ENCODE measurements around the gene SYNE2. TPM values are rescaled to one million over a fixed set of nuclear protein-coding genes. Genes with fewer than 3 reads are reported as not detected.

The SYNE2 gene
- total and polyA plus RNA-seq, 4 donors, result 49.1 to 97.9 (median 55.9) TPM

DNA sequence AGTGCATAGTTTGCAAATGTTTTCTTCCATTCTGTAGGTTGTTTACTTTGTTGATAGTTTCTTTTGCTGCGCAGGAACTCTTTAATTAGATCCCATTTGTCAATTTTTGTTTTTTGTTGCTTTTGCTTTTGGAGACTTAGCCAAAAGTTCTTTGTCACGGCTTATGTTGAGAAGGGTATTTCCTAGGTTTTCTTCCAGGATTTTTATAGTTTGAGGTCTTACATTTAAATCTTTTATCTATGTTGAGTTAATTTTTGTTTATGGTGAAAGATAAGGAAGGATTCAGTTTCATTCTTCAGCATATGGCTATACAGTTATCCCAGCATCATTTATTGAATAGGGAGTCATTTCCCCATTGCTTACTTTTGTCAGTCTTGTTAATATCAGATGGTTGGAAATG lies 51.9 kb downstream of the SYNE2 start:
- Histone ChIP-seq H3K27me3 (ENCODE audit: control insufficient read depth, insufficient read depth, low read length) (no peaks in the 10 kb centered on the region), H3K4me1 (ENCODE audit: control insufficient read depth, insufficient read depth, low read length) (no peaks in the 10 kb centered on the region), H3K36me3 (ENCODE audit: control insufficient read depth, insufficient read depth, low read length) (no peaks in the 10 kb centered on the region), H3K27ac (ENCODE audit: low read depth, low read length) (no peak overlapping the region), H3K4me3 (ENCODE audit: low read depth, low read length) (no peak overlapping the region), H3K9me3 (ENCODE audit: control insufficient read depth, insufficient read depth, low read length) (no peaks in the 10 kb centered on the region)
- WGBS (ENCODE audit: insufficient coverage), result 83% methylated on average over 1 of the region's 2 CpGs
- DNase-seq (ENCODE audit: low read depth in 4 of 6, low spot score in 6 of 6), result no peak

GRCh38 chr14:63905370-63905769 lies 52.6 kb downstream of the SYNE2 start:
- Histone ChIP-seq H3K27ac (ENCODE audit: low read depth, low read length) (no peak overlapping the region), H3K4me1 (ENCODE audit: control insufficient read depth, insufficient read depth, low read length) (no peaks in the 10 kb centered on the region), H3K9me3 (ENCODE audit: control insufficient read depth, insufficient read depth, low read length) (no peaks in the 10 kb centered on the region), H3K36me3 (ENCODE audit: control insufficient read depth, insufficient read depth, low read length) (no peaks in the 10 kb centered on the region), H3K27me3 (ENCODE audit: control insufficient read depth, insufficient read depth, low read length) (no peaks in the 10 kb centered on the region), H3K4me3 (ENCODE audit: low read depth, low read length) (no peak overlapping the region)
- no CpG with 5 or more reads among the region's 2 CpGs for WGBS (ENCODE audit: insufficient coverage)
- DNase-seq (ENCODE audit: low read depth in 4 of 6, low spot score in 6 of 6), result no peak

- Histone ChIP-seq H3K27ac (ENCODE audit: low read depth, low read length) (no peak overlapping the region), H3K36me3 (ENCODE audit: control insufficient read depth, insufficient read depth, low read length) (no peaks in the 10 kb centered on the region), H3K4me3 (ENCODE audit: low read depth, low read length) (no peak overlapping the region), H3K27me3 (ENCODE audit: control insufficient read depth, insufficient read depth, low read length) (no peaks in the 10 kb centered on the region), H3K4me1 (ENCODE audit: control insufficient read depth, insufficient read depth, low read length) (no peaks in the 10 kb centered on the region), H3K9me3 (ENCODE audit: control insufficient read depth, insufficient read depth, low read length) (no peaks in the 10 kb centered on the region)
- no CpG with 5 or more reads among the region's 4 CpGs for WGBS (ENCODE audit: insufficient coverage)
- DNase-seq (ENCODE audit: low read depth in 4 of 6, low spot score in 6 of 6), result no peak
Measured at GRCh38 chr14:63908667-63909264, 56.0 kb downstream of the SYNE2 start.

DNA sequence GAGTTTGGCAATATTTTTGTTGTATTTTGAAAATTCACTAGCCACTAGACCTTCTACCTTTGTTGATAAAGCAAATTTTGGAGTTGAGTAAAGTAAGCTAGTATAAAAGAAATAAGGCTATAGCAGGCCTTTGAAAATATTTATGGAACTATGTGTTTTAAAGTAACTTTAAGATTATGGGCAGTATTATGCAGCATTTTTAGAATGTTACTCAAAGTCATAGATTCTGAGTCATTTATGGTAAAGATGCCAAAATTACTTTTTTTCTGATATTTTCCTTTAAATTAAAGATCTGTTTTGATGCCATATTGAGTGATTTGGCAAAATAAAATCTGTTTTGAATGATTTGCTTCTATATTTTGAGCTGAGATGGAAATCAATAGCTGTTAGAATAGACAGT lies 57.2 kb downstream of the SYNE2 start:
- no peak overlapping the region for H3K27ac ChIP-seq (ENCODE audit: low read depth, low read length)
- no peaks in the 10 kb centered on the region for H3K4me1 ChIP-seq (ENCODE audit: control insufficient read depth, insufficient read depth, low read length)
- no peaks in the 10 kb centered on the region for H3K9me3 ChIP-seq (ENCODE audit: control insufficient read depth, insufficient read depth, low read length)
- DNase-seq (ENCODE audit: low read depth in 4 of 6, low spot score in 6 of 6), result no peak
- H3K4me3 ChIP-seq (ENCODE audit: low read depth, low read length), result no peak overlapping the region
- H3K36me3 ChIP-seq (ENCODE audit: control insufficient read depth, insufficient read depth, low read length), result no peaks in the 10 kb centered on the region
- no peaks in the 10 kb centered on the region for H3K27me3 ChIP-seq (ENCODE audit: control insufficient read depth, insufficient read depth, low read length)

DNA sequence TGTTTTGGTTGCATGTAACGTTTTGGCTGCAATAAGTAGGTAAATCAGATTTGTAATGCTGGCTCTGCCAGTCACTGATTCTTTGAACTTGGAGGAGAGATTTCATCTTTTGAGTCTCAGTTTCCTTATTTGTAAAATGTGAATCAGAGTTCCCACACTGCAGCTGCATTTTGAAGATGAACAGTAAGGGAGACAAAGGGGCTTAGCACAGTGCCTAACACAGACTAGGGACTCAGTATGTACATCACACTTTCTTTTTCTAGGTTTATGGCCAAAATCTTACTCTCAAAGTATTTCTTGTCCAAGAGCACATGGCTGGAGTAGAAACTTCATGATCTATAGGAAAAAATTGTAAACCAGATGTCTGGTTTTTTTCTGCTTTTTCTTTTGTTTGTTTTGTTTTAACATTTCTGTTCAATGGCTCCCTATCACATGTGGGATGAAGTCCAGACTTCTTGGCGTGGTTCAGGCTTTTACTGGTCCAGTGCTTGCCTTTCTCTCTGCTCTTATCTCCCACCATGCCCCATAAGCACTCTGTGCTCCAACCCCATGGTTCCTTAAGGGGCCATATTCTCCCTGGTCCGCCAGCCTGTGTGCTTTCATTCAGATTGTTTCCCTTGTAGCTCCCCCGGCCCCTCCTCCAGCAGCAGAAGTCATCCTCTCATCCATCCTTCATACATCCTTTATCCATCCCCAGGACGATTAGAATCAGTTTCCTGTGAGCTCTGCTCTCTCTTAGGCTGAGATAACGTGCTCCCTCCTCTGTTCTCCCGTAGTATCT lies 58.0 kb downstream of the SYNE2 start:
- Histone ChIP-seq H3K4me3 (ENCODE audit: low read depth, low read length) (no peak overlapping the region), H3K27ac (ENCODE audit: low read depth, low read length) (no peak overlapping the region), H3K36me3 (ENCODE audit: control insufficient read depth, insufficient read depth, low read length) (no peaks in the 10 kb centered on the region), H3K27me3 (ENCODE audit: control insufficient read depth, insufficient read depth, low read length) (no peaks in the 10 kb centered on the region), H3K4me1 (ENCODE audit: control insufficient read depth, insufficient read depth, low read length) (no peaks in the 10 kb centered on the region), H3K9me3 (ENCODE audit: control insufficient read depth, insufficient read depth, low read length) (no peaks in the 10 kb centered on the region)
- peak in 1 of 6 donors; percentile 24 for DNase-seq (ENCODE audit: low read depth in 4 of 6, low spot score in 6 of 6)
- WGBS (ENCODE audit: insufficient coverage), result 52% methylated on average over 4 of the region's 7 CpGs

- no CpG with 5 or more reads among the region's 1 CpG for WGBS (ENCODE audit: insufficient coverage)
- no peaks in the 10 kb centered on the region for H3K9me3 ChIP-seq (ENCODE audit: control insufficient read depth, insufficient read depth, low read length)
- no peaks in the 10 kb centered on the region for H3K36me3 ChIP-seq (ENCODE audit: control insufficient read depth, insufficient read depth, low read length)
- no peak overlapping the region for H3K4me3 ChIP-seq (ENCODE audit: low read depth, low read length)
- no peaks in the 10 kb centered on the region for H3K27me3 ChIP-seq (ENCODE audit: control insufficient read depth, insufficient read depth, low read length)
- DNase-seq (ENCODE audit: low read depth in 4 of 6, low spot score in 6 of 6), result no peak
- no peak overlapping the region for H3K27ac ChIP-seq (ENCODE audit: low read depth, low read length)
- no peaks in the 10 kb centered on the region for H3K4me1 ChIP-seq (ENCODE audit: control insufficient read depth, insufficient read depth, low read length)
Measured at GRCh38 chr14:63911404-63911803, 58.6 kb downstream of the SYNE2 start.

DNA sequence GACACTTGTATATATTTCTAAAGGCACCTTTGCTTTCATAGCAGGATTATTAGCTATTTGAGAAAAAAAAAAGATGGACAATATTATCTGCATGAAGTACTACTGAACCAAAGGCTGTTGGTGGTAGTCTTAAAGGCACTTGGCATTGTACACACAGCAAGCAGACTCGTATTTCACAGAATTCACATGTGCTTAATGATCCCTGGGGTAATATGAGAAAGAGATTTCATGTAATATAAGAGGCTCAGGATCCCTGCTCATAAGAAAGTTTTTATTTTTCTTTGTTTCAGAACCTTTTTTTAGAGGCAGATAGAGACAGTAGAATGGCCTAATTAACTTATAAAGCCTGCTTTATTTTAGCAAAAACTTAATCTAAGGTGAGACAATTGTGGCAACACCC lies 59.5 kb downstream of the SYNE2 start:
- no peak overlapping the region for H3K27ac ChIP-seq (ENCODE audit: low read depth, low read length)

GRCh38 chr14:63918411-63918810 lies 65.6 kb downstream of the SYNE2 start:
- WGBS (ENCODE audit: insufficient coverage), result 37% methylated on average over 5 of the region's 11 CpGs
- Histone ChIP-seq H3K36me3 (ENCODE audit: control insufficient read depth, insufficient read depth, low read length) (no peaks in the 10 kb centered on the region), H3K4me1 (ENCODE audit: control insufficient read depth, insufficient read depth, low read length) (no peaks in the 10 kb centered on the region), H3K27ac (ENCODE audit: low read depth, low read length) (no peak overlapping the region), H3K4me3 (ENCODE audit: low read depth, low read length) (no peak overlapping the region), H3K27me3 (ENCODE audit: control insufficient read depth, insufficient read depth, low read length) (no peaks in the 10 kb centered on the region), H3K9me3 (ENCODE audit: control insufficient read depth, insufficient read depth, low read length) (no peaks in the 10 kb centered on the region)
- DNase-seq (ENCODE audit: low read depth in 4 of 6, low spot score in 6 of 6), result peak in 1 of 6 donors; percentile 26

More for the DNA sequence above, 59.5 kb downstream of the SYNE2 start:
- no peak for DNase-seq (ENCODE audit: low read depth in 4 of 6, low spot score in 6 of 6)
- no peak overlapping the region for H3K4me3 ChIP-seq (ENCODE audit: low read depth, low read length)
- H3K27me3 ChIP-seq (ENCODE audit: control insufficient read depth, insufficient read depth, low read length), result no peaks in the 10 kb centered on the region
- no peaks in the 10 kb centered on the region for H3K9me3 ChIP-seq (ENCODE audit: control insufficient read depth, insufficient read depth, low read length)
- H3K36me3 ChIP-seq (ENCODE audit: control insufficient read depth, insufficient read depth, low read length), result no peaks in the 10 kb centered on the region
- no peaks in the 10 kb centered on the region for H3K4me1 ChIP-seq (ENCODE audit: control insufficient read depth, insufficient read depth, low read length)
- WGBS (ENCODE audit: insufficient coverage), result no CpG with 5 or more reads among the region's 1 CpG

DNA sequence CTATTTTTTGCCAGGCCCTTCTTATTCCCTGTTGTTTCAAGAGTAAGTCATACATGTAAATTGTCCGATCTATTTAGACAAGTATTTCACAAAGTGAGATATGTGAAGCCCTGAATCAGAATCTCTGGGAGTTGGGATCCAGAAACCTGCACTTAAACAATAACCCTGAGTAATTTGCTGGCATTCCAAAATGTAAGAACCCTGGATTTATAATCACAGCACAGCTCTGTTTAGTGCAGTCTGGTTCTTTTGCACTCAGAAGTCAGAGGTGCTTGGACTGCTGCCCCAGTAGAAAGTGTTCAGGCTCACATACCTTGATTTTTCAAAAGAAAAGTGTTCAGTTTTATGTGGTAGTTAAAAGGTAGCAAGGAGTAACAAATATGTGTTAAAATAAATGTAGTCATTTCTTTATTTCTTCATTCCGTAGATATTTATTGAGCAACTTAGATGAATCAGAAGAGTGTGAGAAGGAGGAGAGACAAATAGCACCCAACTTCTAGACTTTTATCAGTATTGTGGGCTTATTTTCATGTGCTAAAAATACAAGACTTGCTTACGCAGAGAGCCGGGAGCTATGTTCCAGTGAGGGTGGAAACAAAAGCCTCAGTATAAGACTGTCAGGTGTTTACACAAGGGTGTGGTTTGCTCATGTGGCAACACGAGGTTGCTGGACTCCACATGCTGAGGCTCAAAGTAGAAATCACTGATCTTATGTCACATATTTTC lies 70.1 kb downstream of the SYNE2 start:
- no peaks in the 10 kb centered on the region for H3K36me3 ChIP-seq (ENCODE audit: control insufficient read depth, insufficient read depth, low read length)
- no peaks in the 10 kb centered on the region for H3K9me3 ChIP-seq (ENCODE audit: control insufficient read depth, insufficient read depth, low read length)
- no peaks in the 10 kb centered on the region for H3K4me1 ChIP-seq (ENCODE audit: control insufficient read depth, insufficient read depth, low read length)
- WGBS (ENCODE audit: insufficient coverage), result 100% methylated on average over 1 of the region's 5 CpGs
- no peak for DNase-seq (ENCODE audit: low read depth in 4 of 6, low spot score in 6 of 6)
- H3K27ac ChIP-seq (ENCODE audit: low read depth, low read length), result no peak overlapping the region
- H3K4me3 ChIP-seq (ENCODE audit: low read depth, low read length), result no peak overlapping the region
- H3K27me3 ChIP-seq (ENCODE audit: control insufficient read depth, insufficient read depth, low read length), result no peaks in the 10 kb centered on the region

DNA sequence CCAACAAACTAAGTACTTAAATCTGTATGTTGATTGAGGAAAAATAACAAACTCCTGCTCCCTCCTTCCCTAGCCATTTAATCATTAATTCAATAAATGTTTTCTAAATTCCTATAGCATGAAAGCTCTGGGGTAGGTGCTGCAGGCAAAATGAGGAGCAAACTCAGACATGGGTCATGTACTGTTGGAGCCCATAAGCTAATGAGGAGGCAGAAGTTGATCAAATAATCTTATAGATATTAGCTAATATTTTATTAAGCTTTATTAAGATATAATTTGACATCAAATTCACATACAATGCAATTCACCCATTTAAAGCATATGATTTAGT lies 70.6 kb downstream of the SYNE2 start:
- Histone ChIP-seq H3K4me1 (ENCODE audit: control insufficient read depth, insufficient read depth, low read length) (no peaks in the 10 kb centered on the region), H3K36me3 (ENCODE audit: control insufficient read depth, insufficient read depth, low read length) (no peaks in the 10 kb centered on the region), H3K4me3 (ENCODE audit: low read depth, low read length) (no peak overlapping the region), H3K27me3 (ENCODE audit: control insufficient read depth, insufficient read depth, low read length) (no peaks in the 10 kb centered on the region), H3K27ac (ENCODE audit: low read depth, low read length) (no peak overlapping the region), H3K9me3 (ENCODE audit: control insufficient read depth, insufficient read depth, low read length) (no peaks in the 10 kb centered on the region)
- no peak for DNase-seq (ENCODE audit: low read depth in 4 of 6, low spot score in 6 of 6)

All from spinal cord (tissue), 10 donors.